NCI-H1417 (cell line): ENCODE results near the gene HLA-DPB1.

ENCODE experiments used
- DNase-seq, 3 experiments: peaks; one replicate each; lab custom pipeline; 2025; lab: John Stamatoyannopoulos, UW

Gene HLA-DPB1

GRCh38 chr6:33136310-33136900 lies 60.6 kb downstream of the HLA-DPB1 start:
- DNase-seq = no peak
